K562 (cell line): Measurements from ENCODE around the gene AGXT. TPM values are rescaled to one million over a fixed set of nuclear protein-coding genes. Genes with fewer than 3 reads are reported as not detected.

Experiments used
- ATAC-seq: fragments of 200-7000 bp; cut with Tn5 transposase; 3 replicates; pipeline ENCODE4 v1.9.1; 2020; ENCODE audit warnings: moderate library complexity
- BruUV-seq: library from RNA; stranded (reverse); fragments of 400-500 nt; replicated peaks from 2 replicates; lab custom pipeline; 2021; lab: Mats Ljungman, UMichigan
- CTCF ChIA-PET: fragments of 300-600 bp; formaldehyde crosslinking; extraction: SDS; loops from one replicate; lab custom pipeline; 2021; ENCODE audit warnings: low intra/inter-chr PET ratio; lab: Yijun Ruan, JAX
- POLR2A ChIA-PET: fragments of 300-600, 350-650 bp; sonication (Branson Sonifier 250); formaldehyde crosslinking; extraction: SDS; loops from one replicate; lab custom pipeline; 2021; ENCODE audit warnings: antibody characterized with exemption, inconsistent platforms; lab: Yijun Ruan, JAX
- DNase-seq, 4 experiments: peaks; one replicate each; pipeline versions ENCODE4 v3.0.0 to v3.0.0-alpha.2; 2011 to 2018; ENCODE audit warnings: low spot score in 3 of 4, mixed read lengths in 3 of 4; ENCODE audit errors: extremely low read depth in 1 of 4
- FAIRE-seq: peaks from 2 replicates; lab custom pipeline; 2011; peaks lifted over from hg19 to GRCh38; lab: Jason Lieb, UNC
- H2AFZ ChIP-seq: 2 replicates; pipeline ENCODE4 v1.6.0; 2011; ENCODE audit warnings: low read depth, low read length, control low read depth, inconsistent platforms
- H3K27ac ChIP-seq: fragments of 200-600 bp; 3 replicates; pipeline ENCODE4 v1.8.0; 2011; ENCODE audit warnings: low read depth, mild to moderate bottlenecking, control low read depth, inconsistent platforms, low read length, moderate library complexity, mixed read lengths; ENCODE audit errors: extremely low read depth
- H3K27me3 ChIP-seq, 2 experiments: fragments of 300-600 bp in 1 of 2; 2 replicates in 1 of 2; 3 replicates in 1 of 2; pipeline versions ENCODE4 v1.6.0 to v1.8.0; 2011; ENCODE audit warnings: inconsistent platforms in 2 of 2, low read length in 2 of 2, mild to moderate bottlenecking in 1 of 2, mixed read lengths in 1 of 2, moderate library complexity in 1 of 2; ENCODE audit not compliant: control insufficient read depth in 2 of 2, insufficient read depth in 2 of 2
- H3K36me3 ChIP-seq: fragments of 300-600 bp; 3 replicates; pipeline ENCODE4 v1.8.0; 2011; ENCODE audit warnings: mild to moderate bottlenecking, low read length, inconsistent platforms; ENCODE audit not compliant: control insufficient read depth, insufficient read depth
- H3K4me1 ChIP-seq, 2 experiments: fragments of 200-600 bp in 1 of 2; replicated peaks in 1 of 2; 2 replicates in 1 of 2; 3 replicates in 1 of 2; pipeline versions ENCODE4 v1.5.1 to v1.8.0; 2011; ENCODE audit warnings: inconsistent platforms in 2 of 2, low read length in 2 of 2, mild to moderate bottlenecking in 1 of 2, mixed read lengths in 1 of 2, moderate library complexity in 1 of 2; ENCODE audit not compliant: control insufficient read depth in 2 of 2, insufficient read depth in 2 of 2
- H3K4me2 ChIP-seq: 2 replicates; pipeline ENCODE4 v1.6.1; 2011; ENCODE audit warnings: low read length, control low read depth, inconsistent platforms, mixed read lengths; ENCODE audit not compliant: insufficient read depth
- H3K4me3 ChIP-seq: fragments of 200-600 bp; sonication (generic), shearing (Covaris generic); 2 replicates; pipeline ENCODE4 v1.5.1; 2016; ENCODE audit warnings: control low read depth, inconsistent platforms
- H3K79me2 ChIP-seq: fragments of 200-600 bp; 3 replicates; pipeline ENCODE4 v1.8.0; 2011; ENCODE audit warnings: low read length, inconsistent platforms; ENCODE audit not compliant: control insufficient read depth, insufficient read depth
- H3K9ac ChIP-seq, 2 experiments: 2 replicates each; pipeline versions ENCODE4 v1.6.0 to v1.6.1; 2011; ENCODE audit warnings: low read depth in 2 of 2, low read length in 2 of 2, control low read depth in 1 of 2, inconsistent platforms in 1 of 2, mild to moderate bottlenecking in 1 of 2, mixed read lengths in 1 of 2; ENCODE audit not compliant: insufficient read depth in 1 of 2
- H3K9me1 ChIP-seq: one replicate; pipeline ENCODE4 v1.6.0; 2011; ENCODE audit warnings: inconsistent platforms, mild to moderate bottlenecking, low read length, moderate library complexity; ENCODE audit not compliant: control insufficient read depth, insufficient read depth
- H3K9me3 ChIP-seq: replicated peaks from 2 replicates; pipeline ENCODE4 v1.5.1; 2011; ENCODE audit warnings: low read depth, low read length, inconsistent platforms; ENCODE audit not compliant: control insufficient read depth, insufficient read depth
- H4K20me1 ChIP-seq: replicated peaks from 2 replicates; pipeline ENCODE4 v1.6.1; 2011; ENCODE audit warnings: low read length, inconsistent platforms, mixed read lengths; ENCODE audit not compliant: control insufficient read depth, insufficient read depth
- BRCA1 ChIP-seq, 2 experiments: fragments of 450-650 bp in 1 of 2; sonication (generic) in 1 of 2; formaldehyde crosslinking in 1 of 2; IDR thresholded peaks; 2 replicates each; pipeline versions ENCODE4 v1.5.0 to v1.6.1; 2017 to 2020; ENCODE audit warnings: mild to moderate bottlenecking in 1 of 2, missing genetic modification reagents in 1 of 2
- CBX2 ChIP-seq: fragments of 200-600 bp; sonication (generic); IDR thresholded peaks from one replicate; pipeline ENCODE4 v1.6.1; 2012; ENCODE audit warnings: mild to moderate bottlenecking, low read length, inconsistent platforms; ENCODE audit not compliant: insufficient read depth, poor library complexity, severe bottlenecking
- GTF2F1 ChIP-seq: IDR thresholded peaks from 2 replicates; pipeline ENCODE4 v1.6.1; 2011; ENCODE audit warnings: low read depth, low read length, improper control_type of control experiment
- HNRNPK ChIP-seq: fragments of 200-400 bp; formaldehyde crosslinking; IDR thresholded peaks from one replicate; pipeline ENCODE4 v1.6.1; 2018; ENCODE audit warnings: mild to moderate bottlenecking, low read depth, low read length; ENCODE audit not compliant: poor library complexity, severe bottlenecking
- JUNB ChIP-seq: fragments of 450-650 bp; formaldehyde crosslinking; conservative IDR thresholded peaks from 2 replicates; pipeline ENCODE4 v1.4.0; 2020; ENCODE audit warnings: mild to moderate bottlenecking
- KDM1A ChIP-seq, 2 experiments: fragments of 450-650 bp; IDR thresholded peaks; 2 replicates each; pipeline ENCODE4 v1.6.1; 2016; ENCODE audit warnings: mild to moderate bottlenecking in 2 of 2
- KLF6 ChIP-seq: fragments of 250-450 bp; sonication (Bioruptor Pico); IDR thresholded peaks from 2 replicates; pipeline ENCODE4 v1.4.0; 2020; ENCODE audit warnings: mild to moderate bottlenecking, moderate library complexity, borderline replicate concordance
- PHB2 ChIP-seq: fragments of 450-650 bp; IDR thresholded peaks from 2 replicates; pipeline ENCODE4 v1.6.1; 2017; ENCODE audit warnings: low read depth
- ZNF184 ChIP-seq: sonication (generic); formaldehyde crosslinking; IDR thresholded peaks from 2 replicates; pipeline ENCODE4 v1.5.0; 2020; ENCODE audit warnings: missing genetic modification reagents
- ZNF41 ChIP-seq: fragments of 250-450 bp; sonication (Bioruptor Pico); conservative IDR thresholded peaks from 2 replicates; pipeline ENCODE4 v1.4.0; 2020; ENCODE audit warnings: mild to moderate bottlenecking
- ZNF699 ChIP-seq: fragments of 250-450 bp; sonication (Bioruptor Pico); IDR thresholded peaks from 2 replicates; pipeline ENCODE4 v1.8.0; 2021; ENCODE audit warnings: mild to moderate bottlenecking, moderate library complexity; ENCODE audit not compliant: insufficient replicate concordance
- WGBS: fragments of 100-300 bp; shearing (Covaris generic); methylation state at CpG from one replicate; pipeline ENCODE4 v1.1.6; 2016; ENCODE audit warnings: low coverage, mixed read lengths; ENCODE audit not compliant: insufficient coverage; ENCODE audit errors: missing lambda C conversion rate; 5-methylcytosine and 5-hydroxymethylcytosine counted together
- in situ Hi-C: fragments of 300-500 bp; cut with MboI; formaldehyde crosslinking; loops from 4 replicates; pipeline ENCODE4 v1.15.0; 2018; ENCODE audit warnings: inconsistent platforms, mixed read lengths
- intact Hi-C: fragments of 100-400 bp; cut with micrococcal nuclease; formaldehyde crosslinking; loops from 2 replicates; pipeline ENCODE4 v1.14.2; 2022
- polyA plus RNA-seq, 8 experiments: library from polyadenylated mRNA; depleted of rRNA in 4 of 8; stranded (reverse) in 5 of 8; unstranded in 3 of 8; fragments of >200 nt; fragmentation: Nextera tagmentation in 2 of 8; fragmentation: Illumina TruSeq in 1 of 8; extraction: Ambion mirVana in 2 of 8; extraction: Trizol in 1 of 8; gene quantifications; 2 replicates each; pipeline versions ENCODE4 v1.2.1 to v1.2.3, GENCODE V29; 2011 to 2014; ENCODE audit warnings: inconsistent platforms in 1 of 8, missing spikeins in 1 of 8
- total RNA-seq, 7 experiments: library from RNA; depleted of rRNA in 6 of 7; stranded (reverse); fragments of >200 nt in 6 of 7; fragmentation: Illumina TruSeq in 2 of 7; extraction: Trizol in 2 of 7; gene quantifications; 2 replicates each; pipeline versions ENCODE4 v1.2.1 to v1.2.3, GENCODE V29; 2011 to 2021; ENCODE audit warnings: low replicate concordance in 1 of 7
- TF ChIP-seq, protein P1 (sequence below): fragments of 250-450 bp; sonication (Bioruptor Pico); IDR thresholded peaks from 2 replicates; pipeline ENCODE4 v1.8.0; 2022; ENCODE audit warnings: inconsistent platforms, mild to moderate bottlenecking, moderate library complexity, borderline replicate concordance
- TF ChIP-seq, protein P2 (sequence below): fragments of 250-450 bp; sonication (Bioruptor Pico); IDR thresholded peaks from 2 replicates; pipeline ENCODE4 v1.5.0; 2021
- TF ChIP-seq, protein P3 (sequence below): IDR thresholded peaks from 2 replicates; pipeline ENCODE4 v1.6.1; 2011; ENCODE audit not compliant: insufficient read length; ENCODE audit errors: extremely low read depth

Gene AGXT
- total and polyA plus RNA-seq, 9 of the 15 experiments (the other 6 are each of a cell fraction or from before 2014, with no cell fraction given) = 0.18 TPM; not detected in 8

DNA sequence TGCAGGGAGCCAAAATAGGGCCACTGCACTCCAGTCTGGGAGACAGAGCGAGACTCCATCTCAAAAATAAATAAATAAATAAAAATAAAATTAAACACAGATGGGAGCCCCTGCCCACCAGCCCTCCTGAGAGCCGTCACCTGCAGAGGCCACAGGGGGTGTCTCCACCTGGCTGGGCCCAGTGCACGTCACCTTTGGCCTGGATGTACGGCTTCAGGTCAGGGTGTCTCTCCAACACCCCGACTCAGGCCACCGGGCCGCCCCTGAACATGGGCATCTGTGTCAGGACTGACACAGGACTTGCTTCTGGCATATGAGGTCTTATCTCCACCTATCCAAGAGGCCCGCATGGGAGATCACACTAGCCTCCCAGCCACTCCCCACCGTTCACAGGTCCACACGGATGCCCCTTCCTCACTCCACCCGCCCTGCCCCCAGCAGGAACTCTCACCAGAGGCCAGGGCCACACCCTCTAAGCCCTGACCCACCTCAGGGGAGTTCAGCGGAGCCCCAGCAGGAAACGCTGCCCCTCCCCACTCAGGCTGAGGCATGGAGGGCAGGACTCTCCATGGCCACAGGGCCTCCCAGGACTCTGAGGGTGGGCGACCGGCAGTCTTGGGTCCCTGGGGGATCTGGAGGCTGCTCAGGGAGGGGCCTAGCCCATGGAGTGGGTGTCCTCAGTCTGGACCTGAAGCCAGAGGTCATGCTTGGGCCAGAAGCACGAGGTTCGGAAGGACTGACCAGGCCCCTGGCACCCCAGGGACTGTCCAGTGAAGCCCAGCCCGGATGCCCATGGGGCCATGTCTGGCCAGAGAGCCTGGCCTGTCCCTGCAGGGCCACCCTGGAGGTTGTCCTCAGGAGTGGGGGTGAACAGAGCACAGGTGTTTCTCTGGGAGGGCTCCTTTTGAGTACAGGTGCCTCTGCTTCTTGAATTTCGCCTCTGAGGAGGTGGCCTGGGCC lies 35.9 kb downstream of the AGXT start:
- in situ Hi-C loops (no loop called here), intact Hi-C loops (no loop called here)
- Histone ChIP-seq H3K27me3 (peaks cover 0 to 43% of the 10 kb centered on the region in 2 experiments; a peak in 2 of 5 replicates), H3K36me3 (no peaks in the 10 kb centered on the region), H3K4me1 (0 out of 5 replicates have a peak, but pooled peaks cover 0 to 6% of the 10 kb centered on the region in 2 experiments), H3K9ac (no peak overlapping the region), H3K4me2 (no peak overlapping the region), H3K9me3 (no peaks in the 10 kb centered on the region), H2AFZ (no peak overlapping the region), H3K4me3 (no peak overlapping the region), H4K20me1 (no peaks in the 10 kb centered on the region), H3K9me1 (no peaks in the 10 kb centered on the region), H3K79me2 (no peaks in the 10 kb centered on the region), H3K27ac (no peak overlapping the region)
- WGBS = under 1% methylated on average over 11 of the region's 19 CpGs
- ChIA-PET POLR2A (no interaction called here), CTCF (no interaction called here)
- DNase-seq (no peak), ATAC-seq (no peak), FAIRE-seq (no peak)
- BruUV-seq = no TSS peak
- TF ChIP-seq GTF2F1 (no peak), PHB2 (no peak), CBX2 (no peak), KDM1A (IDR thresholded peaks at IDR 0.05) (no peak), JUNB (no peak), BRCA1 (IDR thresholded peaks at IDR 0.05) (no peak), BRCA1 (CRISPR knock-in tag; IDR thresholded peaks at IDR 0.05) (no peak), HNRNPK (no peak), ZNF41 (no peak), ZNF699 (no peak), KLF6 (CRISPR knock-in tag) (no peak), ZNF184 (CRISPR knock-in tag) (no peak)
- TF ChIP-seq, protein P1, sequence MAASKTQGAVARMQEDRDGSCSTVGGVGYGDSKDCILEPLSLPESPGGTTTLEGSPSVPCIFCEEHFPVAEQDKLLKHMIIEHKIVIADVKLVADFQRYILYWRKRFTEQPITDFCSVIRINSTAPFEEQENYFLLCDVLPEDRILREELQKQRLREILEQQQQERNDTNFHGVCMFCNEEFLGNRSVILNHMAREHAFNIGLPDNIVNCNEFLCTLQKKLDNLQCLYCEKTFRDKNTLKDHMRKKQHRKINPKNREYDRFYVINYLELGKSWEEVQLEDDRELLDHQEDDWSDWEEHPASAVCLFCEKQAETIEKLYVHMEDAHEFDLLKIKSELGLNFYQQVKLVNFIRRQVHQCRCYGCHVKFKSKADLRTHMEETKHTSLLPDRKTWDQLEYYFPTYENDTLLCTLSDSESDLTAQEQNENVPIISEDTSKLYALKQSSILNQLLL (CRISPR knock-in tag) = no peak
- TF ChIP-seq, protein P2, sequence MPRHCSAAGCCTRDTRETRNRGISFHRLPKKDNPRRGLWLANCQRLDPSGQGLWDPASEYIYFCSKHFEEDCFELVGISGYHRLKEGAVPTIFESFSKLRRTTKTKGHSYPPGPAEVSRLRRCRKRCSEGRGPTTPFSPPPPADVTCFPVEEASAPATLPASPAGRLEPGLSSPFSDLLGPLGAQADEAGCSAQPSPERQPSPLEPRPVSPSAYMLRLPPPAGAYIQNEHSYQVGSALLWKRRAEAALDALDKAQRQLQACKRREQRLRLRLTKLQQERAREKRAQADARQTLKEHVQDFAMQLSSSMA (CRISPR knock-in tag) = no peak
- TF ChIP-seq, protein P3, sequence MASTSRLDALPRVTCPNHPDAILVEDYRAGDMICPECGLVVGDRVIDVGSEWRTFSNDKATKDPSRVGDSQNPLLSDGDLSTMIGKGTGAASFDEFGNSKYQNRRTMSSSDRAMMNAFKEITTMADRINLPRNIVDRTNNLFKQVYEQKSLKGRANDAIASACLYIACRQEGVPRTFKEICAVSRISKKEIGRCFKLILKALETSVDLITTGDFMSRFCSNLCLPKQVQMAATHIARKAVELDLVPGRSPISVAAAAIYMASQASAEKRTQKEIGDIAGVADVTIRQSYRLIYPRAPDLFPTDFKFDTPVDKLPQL = no peak
